8988T (cell line): ENCODE measurements around the gene PPP1R14C.

Experiments
- DNase-seq: peaks from one replicate; pipeline ENCODE4 v3.0.0; 2011

PPP1R14C gene

GRCh38 chr6:150139533-150139932 lies 3.3 kb upstream of the PPP1R14C start:
- no peak for DNase-seq

- no peak for DNase-seq
Measured at GRCh38 chr6:150140236-150140969, 2.4 kb upstream of the PPP1R14C start.

GRCh38 chr6:150142097-150142669 lies 661 bp upstream of the PPP1R14C start:
- DNase-seq: peak; percentile 32

- peak; percentile 43 for DNase-seq
Measured at GRCh38 chr6:150143516-150144293, 861 bp downstream of the PPP1R14C start.

GRCh38 chr6:150144294-150144868 lies 1.5 kb downstream of the PPP1R14C start:
- DNase-seq: no peak

- no peak for DNase-seq
Measured at GRCh38 chr6:150145427-150145826, 2.6 kb downstream of the PPP1R14C start.

GRCh38 chr6:150145830-150146229 lies 3.0 kb downstream of the PPP1R14C start:
- DNase-seq: no peak

- DNase-seq: no peak
Measured at GRCh38 chr6:150146436-150146835, 3.6 kb downstream of the PPP1R14C start.

- no peak for DNase-seq
Measured at GRCh38 chr6:150149146-150149545, 6.3 kb downstream of the PPP1R14C start.

GRCh38 chr6:150150458-150150820 lies 7.6 kb downstream of the PPP1R14C start:
- no peak for DNase-seq

GRCh38 chr6:150150821-150151646 lies 8.2 kb downstream of the PPP1R14C start:
- no peak for DNase-seq

GRCh38 chr6:150152891-150153876 lies 10.3 kb downstream of the PPP1R14C start:
- no peak for DNase-seq

GRCh38 chr6:150153905-150154492 lies 11.2 kb downstream of the PPP1R14C start:
- no peak for DNase-seq

GRCh38 chr6:150156460-150156859 lies 13.6 kb downstream of the PPP1R14C start:
- no peak for DNase-seq

GRCh38 chr6:150157081-150157480 lies 14.2 kb downstream of the PPP1R14C start:
- DNase-seq: no peak

GRCh38 chr6:150159757-150160156 lies 16.9 kb downstream of the PPP1R14C start:
- no peak for DNase-seq

GRCh38 chr6:150163970-150164369 lies 21.1 kb downstream of the PPP1R14C start:
- no peak for DNase-seq

- DNase-seq: no peak
Measured at GRCh38 chr6:150165020-150165702, 22.3 kb downstream of the PPP1R14C start.

- DNase-seq: no peak
Measured at GRCh38 chr6:150167479-150167873, 24.6 kb downstream of the PPP1R14C start.

GRCh38 chr6:150169181-150169580 lies 26.3 kb downstream of the PPP1R14C start:
- DNase-seq: no peak
